OCI-LY1 (cell line): ENCODE results near the gene IFNGR2.

Experiments used
- H2AFZ ChIP-seq: fragments of 200-600 bp; sonication (generic), shearing (Covaris generic); 2 replicates; pipeline ENCODE4 v1.6.0; 2014; ENCODE audit warnings: antibody characterized with exemption, mild to moderate bottlenecking, low read length
- H3F3A ChIP-seq: fragments of 200-600 bp; sonication (generic), shearing (Covaris generic); 2 replicates; pipeline ENCODE4 v1.6.0; 2014; ENCODE audit warnings: mild to moderate bottlenecking, antibody characterized with exemption, low read length, moderate library complexity; ENCODE audit not compliant: insufficient read depth
- H3K27ac ChIP-seq: fragments of 200-600 bp; sonication (generic); 2 replicates; pipeline ENCODE4 v1.5.1; 2014; ENCODE audit warnings: low read length, mixed run types, mild to moderate bottlenecking, low read depth; ENCODE audit not compliant: poor library complexity, severe bottlenecking
- H3K27me3 ChIP-seq: fragments of 200-600 bp; sonication (generic); 2 replicates; pipeline ENCODE4 v1.6.0; 2014; ENCODE audit warnings: antibody characterized with exemption, mild to moderate bottlenecking, low read length, moderate library complexity; ENCODE audit not compliant: insufficient read depth
- H3K36me3 ChIP-seq: fragments of 200-600 bp; sonication (generic); 2 replicates; pipeline ENCODE4 v1.6.1; 2014; ENCODE audit warnings: mild to moderate bottlenecking, antibody characterized with exemption, low read length, moderate library complexity, mixed read lengths; ENCODE audit not compliant: insufficient read depth
- H3K4me1 ChIP-seq: fragments of 200-600 bp; sonication (generic); 2 replicates; pipeline ENCODE4 v1.5.1; 2014; ENCODE audit warnings: mild to moderate bottlenecking, low read length, moderate library complexity; ENCODE audit not compliant: insufficient read depth, severe bottlenecking
- H3K4me2 ChIP-seq: fragments of 200-600 bp; sonication (generic), shearing (Covaris generic); 2 replicates; pipeline ENCODE4 v1.6.1; 2014; ENCODE audit warnings: low read length
- H3K4me3 ChIP-seq: fragments of 200-600 bp; sonication (generic); 2 replicates; pipeline ENCODE4 v1.5.1; 2014; ENCODE audit warnings: low read length, low read depth, mild to moderate bottlenecking, mixed read lengths; ENCODE audit not compliant: poor library complexity, severe bottlenecking
- H3K79me2 ChIP-seq: fragments of 200-600 bp; shearing (Covaris generic); 2 replicates; pipeline ENCODE4 v1.6.1; 2016; ENCODE audit warnings: mixed run types, low read length, mixed read lengths; ENCODE audit not compliant: insufficient read depth
- H3K9ac ChIP-seq: fragments of 200-600 bp; sonication (generic), shearing (Covaris generic); 2 replicates; pipeline ENCODE4 v1.6.1; 2014; ENCODE audit warnings: mild to moderate bottlenecking, low read length, mixed read lengths
- H3K9me2 ChIP-seq: fragments of 200-600 bp; sonication (generic), shearing (Covaris generic); 2 replicates; pipeline ENCODE4 v1.6.1; 2014; ENCODE audit warnings: low read depth, mild to moderate bottlenecking, low read length, mixed read lengths
- H3K9me3 ChIP-seq: fragments of 200-600 bp; shearing (Covaris generic); 2 replicates; pipeline ENCODE4 v1.6.1; 2014; ENCODE audit warnings: low read length, mixed read lengths
- H4K20me1 ChIP-seq: fragments of 200-600 bp; sonication (generic), shearing (Covaris generic); 2 replicates; pipeline ENCODE4 v1.6.0; 2016; ENCODE audit warnings: mild to moderate bottlenecking, low read length; ENCODE audit not compliant: insufficient read depth
- CTCF ChIP-seq: fragments of 200-600 bp; sonication (generic), shearing (Covaris generic); IDR thresholded peaks from 2 replicates; pipeline ENCODE4 v1.5.1; 2017; ENCODE audit warnings: mild to moderate bottlenecking, antibody characterized with exemption, low read length, moderate library complexity, mixed read lengths
- EZH2 ChIP-seq: fragments of 200-600 bp; sonication (generic), shearing (Covaris generic); IDR thresholded peaks from 2 replicates; pipeline ENCODE4 v1.8.0; 2017; ENCODE audit warnings: borderline replicate concordance, mixed run types, mild to moderate bottlenecking, antibody characterized with exemption, low read length, moderate library complexity, mixed read lengths

IFNGR2 gene

DNA sequence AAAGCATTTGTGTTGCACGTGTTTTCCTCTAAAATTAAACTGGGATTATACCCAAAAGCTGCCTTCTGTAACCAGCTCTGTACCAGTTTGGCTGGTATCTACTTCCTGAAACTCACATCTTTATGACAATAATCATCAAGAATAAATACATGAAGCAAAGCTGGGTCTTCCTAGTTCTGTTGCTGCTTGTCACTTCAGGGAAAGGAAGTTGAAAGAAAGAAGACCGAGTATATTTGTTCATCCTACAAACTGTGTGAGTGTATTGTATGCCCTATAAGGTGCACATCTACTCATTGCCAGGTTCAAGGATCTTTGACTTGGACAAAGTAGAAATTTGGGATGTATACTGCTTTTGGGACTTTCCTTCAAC is 29.1 kb upstream of the IFNGR2 start:
- Histone ChIP-seq H3K9ac (peak overlapping the region; percentile 62), H2AFZ (no peak overlapping the region), H3K4me1 (peaks cover 65% of the 10 kb centered on the region), H3K27ac (peak overlapping the region; percentile 95), H3K4me2 (peak overlapping the region; percentile 61), H3K9me3 (no peaks in the 10 kb centered on the region), H3K79me2 (no peaks in the 10 kb centered on the region), H3K27me3 (no peaks in the 10 kb centered on the region), H3K36me3 (no peaks in the 10 kb centered on the region), H3K9me2 (no peaks in the 10 kb centered on the region), H4K20me1 (no peaks in the 10 kb centered on the region), H3K4me3 (peak overlapping the region; percentile 20), H3F3A (no peaks in the 10 kb centered on the region)
- TF ChIP-seq CTCF (no peak), EZH2 (no peak)

GRCh38 chr21:33374450-33375096 is 28.6 kb upstream of the IFNGR2 start:
- H3K4me1 ChIP-seq = peaks cover 69% of the 10 kb centered on the region
- peak overlapping the region; percentile 95 for H3K27ac ChIP-seq

GRCh38 chr21:33375101-33375644 is 28.0 kb upstream of the IFNGR2 start:
- no peaks in the 10 kb centered on the region for H3K79me2 ChIP-seq
- peak overlapping the region; percentile 62; the same call in 1 of the 2 replicates for H3K9ac ChIP-seq
- H3F3A ChIP-seq = no peaks in the 10 kb centered on the region
- no peak overlapping the region for H3K4me3 ChIP-seq
- no peaks in the 10 kb centered on the region for H3K36me3 ChIP-seq
- H3K4me2 ChIP-seq = peak overlapping the region; percentile 61
- H2AFZ ChIP-seq = no peak overlapping the region
- no peaks in the 10 kb centered on the region for H3K9me2 ChIP-seq
- H4K20me1 ChIP-seq = no peaks in the 10 kb centered on the region
- no peak for TF ChIP-seq EZH2
- TF ChIP-seq CTCF = no peak
- H3K27ac ChIP-seq = peak overlapping the region; percentile 95
- no peaks in the 10 kb centered on the region for H3K9me3 ChIP-seq
- H3K27me3 ChIP-seq = no peaks in the 10 kb centered on the region
- peaks cover 75% of the 10 kb centered on the region for H3K4me1 ChIP-seq

More at GRCh38 chr21:33374450-33375096, 28.6 kb upstream of the IFNGR2 start:
- Histone ChIP-seq H3K4me2 (peak overlapping the region; percentile 61), H3F3A (no peaks in the 10 kb centered on the region), H3K9ac (peak overlapping the region; percentile 62), H3K27me3 (no peaks in the 10 kb centered on the region), H3K9me3 (no peaks in the 10 kb centered on the region), H3K79me2 (no peaks in the 10 kb centered on the region), H2AFZ (no peak overlapping the region), H3K9me2 (no peaks in the 10 kb centered on the region), H3K36me3 (no peaks in the 10 kb centered on the region), H3K4me3 (peak overlapping the region; percentile 20), H4K20me1 (no peaks in the 10 kb centered on the region)
- TF ChIP-seq CTCF (peak; percentile 80), EZH2 (no peak)
